Amniotic epithelial cell (primary cell): ENCODE measurements around the gene TRAF4.
A peak's percentile ranks its signal among the peaks of the same experiment; 100 is the strongest.
"Not testable (repeated sequence)": the region's sequence is repeated elsewhere in the genome, so short reads cannot be mapped to it uniquely, and the experiment has no call there.

Experiments used
- DNase-seq: peaks from one replicate; pipeline ENCODE4 v3.0.0-alpha.2; 2010; ENCODE audit warnings: low read depth

Gene TRAF4

DNA sequence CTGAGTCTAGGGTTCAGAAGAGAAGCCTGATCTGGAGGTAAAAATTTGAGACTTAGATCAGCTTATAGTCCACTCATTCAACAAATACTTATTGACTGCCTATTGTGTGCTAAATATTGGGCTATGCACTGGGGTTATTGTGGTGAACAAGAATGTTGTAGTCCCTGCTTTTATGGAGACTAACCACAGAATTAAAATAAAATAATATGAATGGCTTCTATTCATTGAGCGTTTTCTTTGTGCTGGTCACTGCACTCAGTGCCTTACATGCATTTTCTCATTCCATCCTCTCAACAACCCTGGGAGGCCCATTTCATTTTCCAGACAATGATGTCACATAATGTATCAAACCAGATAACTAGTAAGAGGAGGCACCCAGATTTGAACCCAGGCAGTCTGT, 10.5 kb upstream of the TRAF4 start:
- no peak for DNase-seq

DNA sequence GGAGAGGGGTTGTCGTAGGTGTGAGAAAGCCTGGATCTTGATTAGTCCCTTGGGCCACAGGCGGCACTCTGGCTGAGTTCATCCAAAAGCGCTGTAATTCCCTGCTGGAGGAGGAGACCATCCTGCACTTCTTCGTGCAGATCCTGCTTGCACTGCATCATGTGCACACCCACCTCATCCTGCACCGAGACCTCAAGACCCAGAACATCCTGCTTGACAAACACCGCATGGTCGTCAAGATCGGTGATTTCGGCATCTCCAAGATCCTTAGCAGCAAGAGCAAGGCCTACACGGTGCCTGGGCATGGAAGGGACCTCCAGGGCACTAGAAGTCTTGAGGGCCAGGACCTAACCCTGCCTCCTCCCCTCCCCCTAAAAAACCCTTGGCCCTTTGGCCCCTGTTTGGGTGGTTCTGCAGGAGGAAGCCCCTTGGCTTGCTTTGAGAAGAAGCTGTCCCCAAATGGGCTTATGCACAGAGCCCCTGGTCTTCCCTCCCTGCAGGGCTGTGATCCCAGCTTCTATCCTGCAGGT, 9.0 kb upstream of the TRAF4 start:
- DNase-seq, result no peak

DNA sequence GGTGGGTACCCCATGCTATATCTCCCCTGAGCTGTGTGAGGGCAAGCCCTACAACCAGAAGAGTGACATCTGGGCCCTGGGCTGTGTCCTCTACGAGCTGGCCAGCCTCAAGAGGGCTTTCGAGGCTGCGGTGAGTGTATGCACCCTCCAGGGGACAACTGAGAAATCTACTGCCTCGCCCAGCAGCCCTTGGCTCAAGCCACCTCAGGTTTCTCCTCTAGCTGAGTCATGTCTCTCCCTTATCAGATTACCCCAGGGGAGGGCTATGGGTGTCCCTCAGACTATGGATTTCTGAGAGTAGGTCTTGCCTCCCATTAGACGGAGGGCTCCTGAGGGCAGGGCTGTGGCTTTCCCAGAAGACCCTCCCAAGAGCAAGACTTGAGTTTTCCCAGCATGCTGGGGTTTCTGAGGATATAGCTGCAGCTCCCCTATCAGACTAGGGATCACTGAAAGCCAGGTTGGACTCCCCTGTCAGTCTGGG, 8.5 kb upstream of the TRAF4 start:
- no peak for DNase-seq

DNA sequence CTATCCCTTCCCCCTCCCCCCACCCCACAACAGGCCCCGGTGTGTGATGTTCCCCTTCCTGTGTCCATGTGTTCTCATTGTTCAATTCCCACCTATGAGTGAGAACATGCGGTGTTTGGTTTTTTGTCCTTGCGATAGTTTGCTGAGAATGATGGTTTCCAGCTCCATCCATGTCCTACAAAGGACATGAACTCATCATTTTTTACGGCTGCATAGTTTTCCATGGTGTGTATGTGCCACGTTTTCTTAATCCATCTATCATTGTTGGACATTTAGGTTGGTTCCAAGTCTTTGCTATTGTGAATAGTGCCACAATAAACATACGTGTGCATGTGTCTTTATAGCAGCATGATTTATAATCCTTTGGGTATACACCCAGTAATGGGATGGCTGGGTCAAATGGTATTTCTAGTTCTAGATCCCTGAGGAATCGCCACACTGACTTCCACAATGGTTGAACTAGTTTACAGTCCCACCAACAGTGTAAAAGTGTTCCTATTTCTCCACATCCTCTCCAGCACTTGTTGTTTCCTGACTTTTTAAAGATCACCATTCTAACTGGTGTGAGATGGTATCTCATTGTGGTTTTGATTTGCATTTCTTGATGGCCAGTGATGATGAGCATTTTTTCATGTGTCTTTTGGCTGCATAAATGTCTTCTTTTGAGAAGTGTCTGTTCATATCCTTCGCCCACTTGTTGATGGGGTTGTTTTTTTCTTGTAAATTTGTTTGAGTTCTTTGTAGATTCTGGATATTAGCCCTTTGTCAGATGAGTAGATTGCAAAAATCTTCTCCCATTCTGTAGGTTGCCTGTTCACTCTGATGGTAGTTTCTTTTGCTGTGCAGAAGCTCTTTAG, 7.7 kb upstream of the TRAF4 start:
- DNase-seq, result not testable (repeated sequence)

DNA sequence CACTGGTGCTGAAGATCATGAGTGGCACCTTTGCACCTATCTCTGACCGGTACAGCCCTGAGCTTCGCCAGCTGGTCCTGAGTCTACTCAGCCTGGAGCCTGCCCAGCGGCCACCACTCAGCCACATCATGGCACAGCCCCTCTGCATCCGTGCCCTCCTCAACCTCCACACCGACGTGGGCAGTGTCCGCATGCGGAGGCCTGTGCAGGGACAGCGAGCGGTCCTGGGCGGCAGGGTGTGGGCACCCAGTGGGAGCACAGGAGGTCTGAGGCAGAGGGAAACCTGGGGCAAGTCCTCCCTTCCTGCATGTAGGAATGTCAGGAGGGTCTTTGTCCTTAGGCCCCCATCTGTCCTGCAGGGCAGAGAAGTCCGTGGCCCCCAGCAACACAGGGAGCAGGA, 6.5 kb upstream of the TRAF4 start:
- DNase-seq, result no peak

DNA sequence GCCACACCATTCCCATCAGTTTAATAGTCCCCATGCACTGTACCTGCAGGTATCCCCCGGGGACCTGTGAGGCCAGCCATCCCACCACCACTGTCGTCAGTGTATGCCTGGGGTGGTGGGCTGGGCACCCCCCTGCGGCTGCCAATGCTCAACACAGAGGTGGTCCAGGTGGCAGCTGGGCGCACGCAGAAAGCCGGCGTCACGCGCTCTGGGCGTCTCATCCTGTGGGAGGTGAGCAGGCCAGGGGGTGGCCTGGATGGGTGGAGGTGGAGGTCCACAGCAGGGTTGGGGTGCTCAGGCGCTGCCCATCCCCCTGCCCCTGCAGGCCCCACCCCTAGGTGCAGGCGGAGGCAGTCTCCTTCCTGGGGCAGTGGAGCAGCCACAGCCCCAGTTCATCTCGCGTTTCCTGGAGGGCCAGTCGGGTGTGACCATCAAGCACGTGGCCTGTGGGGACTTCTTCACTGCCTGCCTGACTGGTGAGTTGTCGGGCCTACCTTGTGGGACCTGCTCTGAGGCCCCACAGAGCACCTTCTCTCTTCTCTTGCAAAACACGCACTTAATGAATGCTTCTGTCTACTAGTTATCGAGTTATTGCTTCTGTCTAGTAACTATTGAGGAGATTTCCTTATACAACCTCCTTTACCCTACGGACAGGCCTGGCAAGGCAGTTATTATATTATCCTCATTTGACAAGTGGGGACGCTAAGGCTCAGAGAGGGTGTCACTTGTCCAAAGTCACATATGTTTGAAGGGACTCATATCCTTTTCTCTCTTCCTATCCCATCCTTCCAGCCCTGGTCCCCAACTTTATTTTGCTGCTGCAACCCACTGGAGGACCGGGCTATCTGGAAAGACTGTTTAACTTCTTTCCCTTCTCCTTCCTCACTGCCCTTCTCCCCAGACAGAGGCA, 5.8 kb upstream of the TRAF4 start:
- no peak for DNase-seq

DNA sequence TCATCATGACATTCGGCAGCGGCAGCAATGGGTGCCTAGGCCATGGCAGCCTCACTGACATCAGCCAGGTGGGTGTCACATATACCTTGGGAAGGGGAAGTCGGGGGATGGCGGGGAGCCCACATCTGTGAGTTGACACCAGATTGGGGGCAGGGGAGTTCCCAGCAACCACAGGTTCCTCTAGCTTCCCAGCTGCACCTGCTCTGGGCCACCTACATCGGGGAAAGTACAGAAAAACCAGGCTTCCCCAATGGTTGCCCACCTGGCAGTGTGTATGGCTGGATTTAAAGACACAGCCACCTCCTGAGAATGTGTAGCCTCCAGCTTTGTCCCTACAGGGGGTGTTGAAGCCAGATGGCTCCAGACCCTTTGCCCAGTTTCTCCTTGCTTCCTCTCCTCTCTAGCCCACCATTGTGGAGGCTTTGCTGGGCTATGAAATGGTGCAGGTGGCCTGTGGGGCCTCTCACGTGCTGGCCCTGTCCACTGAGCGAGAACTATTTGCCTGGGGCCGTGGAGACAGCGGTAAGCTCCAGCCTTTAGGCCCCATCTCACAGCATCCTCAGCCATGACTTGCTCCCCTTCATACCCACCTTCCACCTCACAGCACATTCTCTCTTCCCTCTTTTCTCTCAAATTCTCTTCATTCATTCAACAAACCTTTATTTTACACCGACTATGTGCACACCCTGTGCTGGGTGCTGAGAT, 5.0 kb upstream of the TRAF4 start:
- DNase-seq, result no peak

DNA sequence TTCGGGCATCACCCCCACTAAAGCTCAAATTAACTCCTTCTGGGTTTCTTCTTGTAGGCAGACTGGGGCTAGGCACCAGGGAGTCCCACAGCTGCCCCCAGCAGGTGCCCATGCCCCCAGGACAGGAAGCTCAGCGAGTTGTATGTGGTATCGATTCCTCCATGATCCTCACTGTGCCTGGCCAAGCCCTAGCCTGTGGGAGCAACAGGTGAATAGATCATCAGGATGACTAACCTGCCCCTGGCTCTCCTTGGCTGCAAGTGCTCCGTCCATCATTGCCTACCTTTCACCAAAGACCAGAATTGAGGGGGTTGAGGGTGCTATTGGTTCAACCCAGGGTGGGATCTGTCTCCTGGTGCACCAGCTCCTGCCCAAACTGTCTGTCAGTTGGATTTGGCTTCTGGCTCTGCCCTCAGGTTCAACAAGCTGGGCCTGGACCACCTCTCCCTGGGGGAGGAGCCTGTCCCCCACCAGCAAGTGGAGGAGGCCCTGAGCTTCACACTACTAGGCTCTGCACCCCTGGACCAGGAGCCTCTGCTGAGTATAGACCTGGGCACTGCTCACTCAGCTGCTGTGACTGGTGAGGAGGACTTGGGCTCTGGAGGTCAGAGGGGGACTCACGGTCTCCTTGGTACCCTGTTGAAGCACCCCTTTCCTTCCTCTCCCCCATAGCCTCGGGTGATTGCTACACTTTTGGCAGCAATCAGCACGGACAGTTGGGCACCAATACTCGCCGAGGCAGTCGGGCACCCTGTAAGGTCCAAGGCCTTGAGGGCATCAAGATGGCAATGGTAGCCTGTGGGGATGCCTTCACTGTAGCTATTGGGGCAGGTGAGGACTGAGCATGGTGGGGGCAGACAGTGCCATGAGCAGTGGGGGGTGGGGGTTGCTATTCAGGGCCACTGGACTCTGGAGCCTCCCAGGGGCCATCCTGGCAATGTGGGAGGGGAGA, 3.1 kb upstream of the TRAF4 start:
- no peak for DNase-seq

DNA sequence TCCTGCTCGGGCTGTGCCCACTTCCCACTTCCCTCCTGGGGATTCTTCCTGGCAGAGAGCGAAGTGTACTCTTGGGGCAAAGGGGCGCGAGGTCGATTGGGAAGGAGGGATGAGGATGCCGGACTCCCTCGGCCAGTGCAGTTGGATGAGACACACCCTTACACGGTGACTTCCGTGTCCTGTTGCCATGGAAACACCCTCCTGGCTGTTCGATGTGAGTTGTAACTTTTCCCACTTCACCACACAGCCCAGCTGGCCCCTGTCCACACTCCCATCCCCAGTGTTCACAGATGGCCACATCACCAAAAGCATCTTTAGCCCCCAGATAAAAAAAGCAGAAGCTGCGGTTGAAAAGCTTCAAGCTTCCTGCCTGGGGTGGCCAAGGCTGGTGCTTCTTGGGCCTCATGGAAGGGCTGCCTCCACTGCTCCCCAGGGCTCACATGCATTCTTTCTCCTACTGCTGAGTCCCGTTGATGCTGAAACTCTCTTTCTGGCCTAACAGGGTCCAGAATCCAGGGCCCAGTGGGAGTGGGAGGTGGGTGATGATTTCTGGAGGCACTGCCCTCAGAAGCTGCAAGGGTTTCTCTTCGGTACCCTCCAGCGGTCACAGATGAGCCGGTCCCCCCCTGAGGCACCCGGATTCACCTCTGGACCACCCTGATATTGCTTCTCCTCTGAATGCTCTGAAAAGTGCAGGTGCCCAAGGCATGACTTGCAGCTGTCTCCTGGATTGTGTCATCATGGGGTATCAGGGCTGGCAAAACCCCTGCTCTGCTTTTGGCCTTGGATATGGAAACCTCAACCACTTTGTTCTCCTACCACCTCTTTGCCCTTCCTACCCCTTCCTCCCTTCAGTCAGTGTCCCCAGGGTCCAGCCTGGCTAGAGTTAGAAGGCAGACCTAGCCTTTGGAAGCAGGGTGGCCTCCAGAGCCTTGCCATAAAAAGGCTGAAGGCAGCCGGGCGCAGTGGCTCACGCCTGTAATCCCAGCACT, 2.2 kb upstream of the TRAF4 start:
- no peak for DNase-seq

DNA sequence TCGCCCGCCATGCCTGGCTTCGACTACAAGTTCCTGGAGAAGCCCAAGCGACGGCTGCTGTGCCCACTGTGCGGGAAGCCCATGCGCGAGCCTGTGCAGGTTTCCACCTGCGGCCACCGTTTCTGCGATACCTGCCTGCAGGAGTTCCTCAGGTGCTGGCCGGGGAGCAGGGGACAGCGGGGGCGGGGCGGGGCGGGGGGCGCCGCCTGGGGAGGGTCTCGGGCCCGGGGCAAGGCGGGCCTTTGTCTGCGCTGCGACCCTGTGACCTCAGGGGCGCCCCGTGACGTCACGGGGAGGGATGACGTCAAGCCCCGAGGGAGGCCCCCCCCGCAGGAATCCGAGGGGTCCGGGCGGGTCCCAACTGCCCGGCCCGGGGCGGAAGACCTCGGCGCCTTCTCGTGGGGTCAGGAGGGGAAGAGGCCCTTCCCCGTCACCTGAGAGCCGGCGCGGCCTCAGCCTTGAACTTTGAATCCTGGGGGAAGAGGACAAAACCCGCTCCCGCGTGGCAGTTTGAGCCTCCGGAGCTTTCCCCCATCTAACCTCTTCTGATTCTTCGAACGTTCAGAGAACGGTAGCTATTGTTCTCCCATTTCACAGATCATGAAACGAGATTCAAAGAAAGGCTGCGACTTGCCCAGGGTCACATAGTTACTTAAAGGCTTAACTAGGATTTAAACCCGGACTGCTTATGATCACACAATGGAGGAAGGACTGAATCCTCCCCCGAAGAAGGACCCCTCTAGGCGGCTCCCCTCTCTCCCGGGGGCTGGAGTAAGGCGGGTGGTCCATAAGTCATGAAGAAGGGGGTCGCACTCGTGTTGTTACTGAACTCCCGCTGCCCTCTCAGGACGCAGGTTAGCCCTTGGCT, 527 bp downstream of the TRAF4 start:
- peak; percentile 28 for DNase-seq

DNA sequence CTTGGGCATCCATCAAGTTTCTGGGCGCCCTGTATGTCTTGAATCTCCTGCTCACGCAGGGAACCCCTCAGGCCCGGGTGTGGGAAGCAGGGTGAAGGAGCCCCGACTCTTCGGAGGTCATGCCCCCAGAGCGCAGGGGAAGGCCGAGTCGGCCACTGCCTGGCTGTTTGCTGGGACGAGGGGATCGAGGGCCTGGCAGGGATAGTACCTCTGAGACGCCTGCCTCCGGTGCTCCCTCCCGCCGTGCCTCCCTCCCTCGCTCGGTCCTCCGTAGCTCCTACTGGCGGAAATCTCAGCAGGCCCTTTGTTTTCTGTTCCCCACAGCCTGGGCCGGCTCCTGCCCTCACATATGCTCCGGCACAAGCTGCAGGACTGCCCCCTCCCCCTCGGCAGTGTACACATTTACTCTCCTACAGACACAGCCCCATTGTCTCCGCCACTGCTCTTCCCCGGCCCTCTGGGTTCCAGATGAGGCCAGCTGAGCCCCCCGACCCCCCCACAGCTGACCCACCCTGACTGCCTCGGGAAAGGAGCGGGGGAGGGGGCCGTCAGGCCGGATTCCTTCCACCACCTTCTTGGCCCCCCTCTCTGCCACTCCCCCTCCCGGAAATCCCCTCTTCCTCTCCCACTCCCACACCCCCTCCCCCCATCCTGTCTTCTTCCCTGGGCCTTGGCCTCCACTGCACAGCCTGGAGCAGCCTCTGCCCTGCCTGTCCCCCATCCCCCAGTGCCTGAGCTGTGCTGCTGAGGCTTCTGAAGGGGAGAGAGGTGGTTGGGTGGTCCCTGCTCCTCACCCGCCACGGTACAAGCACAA, 1.4 kb downstream of the TRAF4 start:
- DNase-seq, result peak; percentile 55

DNA sequence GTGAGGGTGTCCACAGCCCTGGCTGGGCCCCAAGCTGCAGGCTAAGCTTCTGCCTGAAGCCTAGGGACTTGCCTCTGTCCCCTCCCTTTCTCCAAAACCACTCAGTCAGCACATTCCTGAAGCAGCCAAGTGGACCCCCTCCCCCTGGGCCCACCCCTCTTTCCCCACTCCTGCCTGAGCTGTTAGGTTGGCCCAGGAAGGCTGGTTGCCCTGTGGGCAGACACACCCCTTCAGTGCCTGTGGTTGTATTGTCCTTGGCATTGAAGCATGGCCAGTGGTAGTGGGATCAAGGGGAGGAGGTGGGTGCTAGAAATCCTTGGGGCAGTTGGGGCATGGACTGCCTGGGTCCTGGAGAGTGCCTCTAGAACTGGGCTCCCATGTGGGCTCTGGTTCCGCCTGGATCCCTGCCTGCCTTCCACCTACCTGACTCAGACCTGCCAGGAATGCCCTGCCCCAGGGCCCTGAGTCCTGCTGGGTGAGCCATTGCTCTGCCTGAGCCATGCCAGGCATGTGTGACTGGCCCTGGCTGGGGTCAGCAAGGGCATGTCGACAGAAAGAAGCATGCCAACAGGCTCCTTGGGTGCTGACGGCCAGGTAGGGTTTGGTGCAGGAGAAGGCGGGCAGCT, 2.1 kb downstream of the TRAF4 start:
- no peak for DNase-seq

DNA sequence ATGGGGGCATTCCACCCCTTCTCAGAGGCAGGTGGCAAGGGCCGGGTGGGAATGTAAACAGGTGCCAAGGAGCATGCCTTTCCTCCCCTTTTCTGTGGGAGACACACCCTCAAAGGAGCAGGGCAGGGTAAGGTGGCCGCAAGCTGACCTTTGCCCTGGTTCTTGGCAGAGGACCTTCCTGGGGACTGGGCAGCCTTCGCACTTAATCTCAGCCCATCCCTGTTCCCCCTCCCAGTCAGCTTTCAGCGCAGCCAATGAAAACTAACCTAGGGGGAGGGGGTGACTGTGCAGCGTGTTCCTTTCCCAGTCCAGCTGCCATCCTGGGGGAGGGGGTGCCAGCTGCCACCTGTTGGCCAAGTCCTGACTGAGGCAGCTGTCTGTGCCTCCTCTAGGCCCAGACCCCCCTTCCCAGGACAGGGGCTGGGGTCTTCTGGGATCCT, 2.8 kb downstream of the TRAF4 start:
- no peak for DNase-seq

DNA sequence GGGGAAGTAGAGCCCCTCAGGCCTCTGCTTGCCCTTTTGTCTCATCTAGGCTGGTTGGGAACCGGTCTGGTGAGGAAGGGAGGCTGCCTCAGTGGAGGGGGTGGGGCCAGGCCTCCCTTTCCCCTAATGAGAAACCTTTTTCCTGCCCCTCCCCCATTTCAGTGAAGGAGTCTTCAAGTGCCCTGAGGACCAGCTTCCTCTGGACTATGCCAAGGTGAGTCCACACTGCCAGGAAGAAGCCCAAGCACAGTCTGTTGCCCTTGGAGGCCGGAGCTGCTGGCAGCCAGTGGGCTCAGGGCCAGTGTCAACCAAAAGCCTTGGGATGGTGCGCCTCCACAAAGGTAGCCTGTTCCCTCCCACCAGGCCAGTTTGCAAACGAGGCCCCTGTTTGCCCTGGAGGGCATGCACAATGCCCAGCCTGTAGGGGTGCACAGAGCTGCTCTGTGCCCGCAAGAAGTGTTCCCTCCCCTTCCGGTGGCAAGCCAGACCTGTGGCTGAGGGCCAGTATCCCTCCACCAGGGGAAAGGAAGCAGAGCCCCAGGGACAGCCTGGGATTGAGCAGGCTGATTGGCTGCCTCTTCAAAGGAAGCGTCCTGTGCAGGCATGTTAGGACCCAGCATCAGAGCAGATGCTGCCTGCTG, 3.4 kb downstream of the TRAF4 start:
- no peak for DNase-seq

DNA sequence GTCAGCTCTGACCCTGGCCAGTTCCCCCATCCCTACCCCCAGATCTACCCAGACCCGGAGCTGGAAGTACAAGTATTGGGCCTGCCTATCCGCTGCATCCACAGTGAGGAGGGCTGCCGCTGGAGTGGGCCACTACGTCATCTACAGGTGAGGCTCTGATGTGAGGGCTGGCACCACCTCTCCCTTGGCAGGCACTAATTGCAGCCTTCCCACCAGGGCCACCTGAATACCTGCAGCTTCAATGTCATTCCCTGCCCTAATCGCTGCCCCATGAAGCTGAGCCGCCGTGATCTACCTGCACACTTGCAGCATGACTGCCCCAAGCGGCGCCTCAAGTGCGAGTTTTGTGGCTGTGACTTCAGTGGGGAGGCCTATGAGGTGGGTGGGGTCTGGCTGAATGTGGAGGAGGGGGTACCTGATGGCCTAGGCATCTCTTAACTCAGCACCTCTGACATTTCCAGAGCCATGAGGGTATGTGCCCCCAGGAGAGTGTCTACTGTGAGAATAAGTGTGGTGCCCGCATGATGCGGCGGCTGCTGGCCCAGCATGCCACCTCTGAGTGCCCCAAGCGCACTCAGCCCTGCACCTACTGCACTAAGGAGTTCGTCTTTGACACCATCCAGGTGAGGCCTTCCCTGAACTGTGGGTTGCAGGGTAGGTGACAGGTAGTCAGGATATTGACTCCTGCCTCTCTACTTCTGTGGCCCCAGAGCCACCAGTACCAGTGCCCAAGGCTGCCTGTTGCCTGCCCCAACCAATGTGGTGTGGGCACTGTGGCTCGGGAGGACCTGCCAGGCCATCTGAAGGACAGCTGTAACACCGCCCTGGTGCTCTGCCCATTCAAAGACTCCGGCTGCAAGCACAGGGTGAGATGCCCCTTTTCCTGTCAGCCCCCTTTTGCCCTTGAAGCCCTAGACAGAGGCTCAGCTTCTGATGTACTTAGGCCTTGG, 4.3 kb downstream of the TRAF4 start:
- DNase-seq, result no peak
